Hepatic stellate cell (primary cell): Measurements from ENCODE around the gene KLHL35.

Experiments used
- DNase-seq: peaks from one replicate; pipeline ENCODE4 v3.0.0; 2011; ENCODE audit warnings: low spot score

The KLHL35 gene

GRCh38 chr11:75469785-75470405 is 36.9 kb upstream of the KLHL35 start:
- DNase-seq = no peak

GRCh38 chr11:75468534-75469340 is 35.7 kb upstream of the KLHL35 start:
- peak; percentile 85 for DNase-seq

GRCh38 chr11:75467881-75468280 is 34.9 kb upstream of the KLHL35 start:
- no peak for DNase-seq

- DNase-seq = no peak
Measured at GRCh38 chr11:75467311-75467710, 34.3 kb upstream of the KLHL35 start.

GRCh38 chr11:75465701-75466531 is 32.9 kb upstream of the KLHL35 start:
- DNase-seq = peak; percentile 70

GRCh38 chr11:75463106-75463774 is 30.2 kb upstream of the KLHL35 start:
- no peak for DNase-seq

- no peak for DNase-seq
Measured at GRCh38 chr11:75462117-75462653, 29.2 kb upstream of the KLHL35 start.

GRCh38 chr11:75461151-75461550 is 28.1 kb upstream of the KLHL35 start:
- no peak for DNase-seq

- DNase-seq = no peak
Measured at GRCh38 chr11:75456596-75457183, 23.7 kb upstream of the KLHL35 start.

- DNase-seq = no peak
Measured at GRCh38 chr11:75454987-75455386, 22.0 kb upstream of the KLHL35 start.

GRCh38 chr11:75453916-75454655 is 21.1 kb upstream of the KLHL35 start:
- peak; percentile 62 for DNase-seq

GRCh38 chr11:75450826-75451821 is 18.1 kb upstream of the KLHL35 start:
- DNase-seq = no peak

- DNase-seq = no peak
Measured at GRCh38 chr11:75450236-75450635, 17.2 kb upstream of the KLHL35 start.

- no peak for DNase-seq
Measured at GRCh38 chr11:75449776-75450175, 16.8 kb upstream of the KLHL35 start.

GRCh38 chr11:75449271-75449670 is 16.3 kb upstream of the KLHL35 start:
- no peak for DNase-seq

- no peak for DNase-seq
Measured at GRCh38 chr11:75447415-75447814, 14.4 kb upstream of the KLHL35 start.

- peak; percentile 80 for DNase-seq
Measured at GRCh38 chr11:75445315-75445953, 12.4 kb upstream of the KLHL35 start.

GRCh38 chr11:75443043-75443442 is 10.0 kb upstream of the KLHL35 start:
- DNase-seq = no peak
